Measurements from ENCODE around the gene BOC. TPM values are rescaled to one million over a fixed set of nuclear protein-coding genes. Genes with fewer than 3 reads are reported as not detected.

BOC gene
- total RNA-seq, 1 experiment from 2014 or later, result 0.73 TPM

- H3K4me3 ChIP-seq (ENCODE audit: low read depth, low read length), result no peak overlapping the region
- TF ChIP-seq CTCF (IDR thresholded peaks at IDR 0.05; ENCODE audit: insufficient read depth in 1 of 2, low read depth in 1 of 2, low read length in 1 of 2, severe bottlenecking in 1 of 2, unreplicated experiment in 1 of 2), result no peak
- H3K27me3 ChIP-seq (replicated peaks; ENCODE audit: control insufficient read depth, insufficient read depth, low read length), result peaks cover 1% of the 10 kb centered on the region; the same call in 1 of the 2 replicates
- no peaks in the 10 kb centered on the region for H3K9me3 ChIP-seq
- POLR2A ChIA-PET, result no interaction called here
- Mint-ChIP-seq H3K4me1 (ENCODE audit: low read depth, unreplicated experiment) (no peaks in the 10 kb centered on the region), H3K27ac (ENCODE audit: unreplicated experiment) (no peak overlapping the region), H3K9me3 (ENCODE audit: unreplicated experiment) (no peaks in the 10 kb centered on the region), H3K4me3 (ENCODE audit: unreplicated experiment) (no peak overlapping the region), H3K27me3 (ENCODE audit: insufficient read depth, unreplicated experiment) (peaks cover 12% of the 10 kb centered on the region), H3K36me3 (ENCODE audit: insufficient read depth, unreplicated experiment) (no peaks in the 10 kb centered on the region)
- BruUV-seq (replicated peaks), result no TSS peak
- CTCF ChIA-PET, result no interaction called here
- H3K36me3 ChIP-seq (ENCODE audit: control insufficient read depth, insufficient read depth, low read length), result no peaks in the 10 kb centered on the region
- H3K4me1 ChIP-seq, result no peaks in the 10 kb centered on the region
- no peak for DNase-seq
- intact Hi-C loops (cut with micrococcal nuclease; ENCODE audit: unreplicated experiment), result no loop called here
These were observed 15.1 kb downstream of the BOC start for GRCh38 chr3:113226491-113226890.

- H3K9me3 Mint-ChIP-seq (ENCODE audit: unreplicated experiment), result no peaks in the 10 kb centered on the region
- Histone ChIP-seq H3K4me1 (no peaks in the 10 kb centered on the region), H3K36me3 (ENCODE audit: control insufficient read depth, insufficient read depth, low read length) (no peaks in the 10 kb centered on the region), H3K27me3 (replicated peaks; ENCODE audit: control insufficient read depth, insufficient read depth, low read length) (peaks cover 1% of the 10 kb centered on the region; the same call in 1 of the 2 replicates), H3K9me3 (no peaks in the 10 kb centered on the region), H3K4me3 (ENCODE audit: low read depth, low read length) (no peak overlapping the region)
- no peak overlapping the region for H3K27ac Mint-ChIP-seq (ENCODE audit: unreplicated experiment)
- H3K4me1 Mint-ChIP-seq (ENCODE audit: low read depth, unreplicated experiment), result no peaks in the 10 kb centered on the region
- no peaks in the 10 kb centered on the region for H3K36me3 Mint-ChIP-seq (ENCODE audit: insufficient read depth, unreplicated experiment)
- no TSS peak for BruUV-seq (replicated peaks)
- H3K27me3 Mint-ChIP-seq (ENCODE audit: insufficient read depth, unreplicated experiment), result peaks cover 8% of the 10 kb centered on the region
- no peak overlapping the region for H3K4me3 Mint-ChIP-seq (ENCODE audit: unreplicated experiment)
- intact Hi-C loops (cut with micrococcal nuclease; ENCODE audit: unreplicated experiment), result no loop called here
- ChIA-PET CTCF (no interaction called here), POLR2A (no interaction called here)
- DNase-seq, result no peak
- no peak for TF ChIP-seq CTCF (IDR thresholded peaks at IDR 0.05; ENCODE audit: insufficient read depth in 1 of 2, low read depth in 1 of 2, low read length in 1 of 2, severe bottlenecking in 1 of 2, unreplicated experiment in 1 of 2)
These were observed 15.8 kb downstream of the BOC start for GRCh38 chr3:113227146-113227545.

GRCh38 chr3:113228498-113229286, 17.3 kb downstream of the BOC start:
- no peak for DNase-seq
- no peak overlapping the region for H3K4me3 Mint-ChIP-seq (ENCODE audit: unreplicated experiment)
- H3K27ac Mint-ChIP-seq (ENCODE audit: unreplicated experiment), result no peak overlapping the region
- Histone ChIP-seq H3K27me3 (replicated peaks; ENCODE audit: control insufficient read depth, insufficient read depth, low read length) (no peaks in the 10 kb centered on the region; the same call in 1 of the 2 replicates), H3K36me3 (ENCODE audit: control insufficient read depth, insufficient read depth, low read length) (no peaks in the 10 kb centered on the region), H3K9me3 (no peaks in the 10 kb centered on the region), H3K4me1 (no peaks in the 10 kb centered on the region), H3K4me3 (ENCODE audit: low read depth, low read length) (no peak overlapping the region)
- intact Hi-C loops (cut with micrococcal nuclease; ENCODE audit: unreplicated experiment), result no loop called here
- H3K36me3 Mint-ChIP-seq (ENCODE audit: insufficient read depth, unreplicated experiment), result no peaks in the 10 kb centered on the region
- no peak for TF ChIP-seq CTCF (IDR thresholded peaks at IDR 0.05; ENCODE audit: insufficient read depth in 1 of 2, low read depth in 1 of 2, low read length in 1 of 2, severe bottlenecking in 1 of 2, unreplicated experiment in 1 of 2)
- H3K9me3 Mint-ChIP-seq (ENCODE audit: unreplicated experiment), result no peaks in the 10 kb centered on the region
- ChIA-PET CTCF (no interaction called here), POLR2A (no interaction called here)
- H3K27me3 Mint-ChIP-seq (ENCODE audit: insufficient read depth, unreplicated experiment), result peaks cover 8% of the 10 kb centered on the region
- no peaks in the 10 kb centered on the region for H3K4me1 Mint-ChIP-seq (ENCODE audit: low read depth, unreplicated experiment)
- BruUV-seq (replicated peaks), result no TSS peak
